Measurements from ENCODE around the gene DNAJC16. TPM values are rescaled to one million over a fixed set of nuclear protein-coding genes. Genes with fewer than 3 reads are reported as not detected.
"Not testable (repeated sequence)": the region's sequence is repeated elsewhere in the genome, so short reads cannot be mapped to it uniquely, and the experiment has no call there.

The DNAJC16 gene
- total and polyA plus RNA-seq, 4 donors: 3.3 to 14.2 (median 11.1) TPM

- H3K4me1 ChIP-seq (ENCODE audit: control insufficient read depth in 4 of 4, insufficient read depth in 4 of 4, low read length in 3 of 4): peaks cover 0 to 13% (median 6%) of the 10 kb centered on the region in 4 donors
- H3K27ac ChIP-seq (ENCODE audit: low read depth in 1 of 2, low read length in 2 of 2): no peak overlapping the region
- WGBS: 98% methylated on average over 3 of the region's 3 CpGs
- no peak overlapping the region for H3K9ac ChIP-seq (ENCODE audit: low read depth in 1 of 2, low read length in 2 of 2)
- no peak for TF ChIP-seq EGR1 (IDR thresholded peaks at IDR 0.05; ENCODE audit: low read depth in 2 of 2)
- TF ChIP-seq YY1 (IDR thresholded peaks at IDR 0.05): no peak
- TF ChIP-seq RXRA (IDR thresholded peaks at IDR 0.05): no peak
- TF ChIP-seq CTCF (IDR thresholded peaks at IDR 0.05; ENCODE audit: low read depth, low read length, missing input control): no peak
- no peak for TF ChIP-seq MAX (IDR thresholded peaks at IDR 0.05)
- no peak for TF ChIP-seq REST (IDR thresholded peaks at IDR 0.05)
- TF ChIP-seq FOXA2 (IDR thresholded peaks at IDR 0.05): no peak
- no peak for TF ChIP-seq GABPA (IDR thresholded peaks at IDR 0.05 in 1 of 2, conservative IDR thresholded peaks at IDR 0.05 in 1 of 2)
- TF ChIP-seq SP1 (IDR thresholded peaks at IDR 0.05): no peak
- TF ChIP-seq RAD21 (IDR thresholded peaks at IDR 0.05): no peak
- TF ChIP-seq, protein P1, sequence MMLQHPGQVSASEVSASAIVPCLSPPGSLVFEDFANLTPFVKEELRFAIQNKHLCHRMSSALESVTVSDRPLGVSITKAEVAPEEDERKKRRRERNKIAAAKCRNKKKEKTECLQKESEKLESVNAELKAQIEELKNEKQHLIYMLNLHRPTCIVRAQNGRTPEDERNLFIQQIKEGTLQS (IDR thresholded peaks at IDR 0.05): no peak
- no peak for TF ChIP-seq HNF4G (IDR thresholded peaks at IDR 0.05)
- TF ChIP-seq NR2F2 (IDR thresholded peaks at IDR 0.05): no peak
- no peak for TF ChIP-seq FOXA1 (IDR thresholded peaks at IDR 0.05)
- TF ChIP-seq HNF4A (conservative IDR thresholded peaks at IDR 0.05): no peak
- no peak for TF ChIP-seq ZBTB33 (IDR thresholded peaks at IDR 0.05)
- no peak for TF ChIP-seq JUND (IDR thresholded peaks at IDR 0.05)
- no peak for TF ChIP-seq TAF1 (conservative IDR thresholded peaks at IDR 0.05)
- H3K27me3 ChIP-seq (ENCODE audit: control insufficient read depth in 4 of 4, insufficient read depth in 4 of 4, low read length in 3 of 4): no peaks in the 10 kb centered on the region
- peaks cover 0 to 5% (median 4%) of the 10 kb centered on the region in 4 donors for H3K36me3 ChIP-seq (ENCODE audit: control insufficient read depth in 4 of 4, insufficient read depth in 3 of 4, low read depth in 1 of 4, low read length in 3 of 4)
- DNase-seq (ENCODE audit: low spot score): no peak
- H3K9me3 ChIP-seq (ENCODE audit: control insufficient read depth in 4 of 4, low read length in 3 of 4): no peaks in the 10 kb centered on the region
- no peak overlapping the region for H3K4me3 ChIP-seq (ENCODE audit: low read depth in 1 of 3, low read length in 3 of 3)
Observed at GRCh38 chr1:15519625-15520024, 7.0 kb upstream of the DNAJC16 start.

DNA sequence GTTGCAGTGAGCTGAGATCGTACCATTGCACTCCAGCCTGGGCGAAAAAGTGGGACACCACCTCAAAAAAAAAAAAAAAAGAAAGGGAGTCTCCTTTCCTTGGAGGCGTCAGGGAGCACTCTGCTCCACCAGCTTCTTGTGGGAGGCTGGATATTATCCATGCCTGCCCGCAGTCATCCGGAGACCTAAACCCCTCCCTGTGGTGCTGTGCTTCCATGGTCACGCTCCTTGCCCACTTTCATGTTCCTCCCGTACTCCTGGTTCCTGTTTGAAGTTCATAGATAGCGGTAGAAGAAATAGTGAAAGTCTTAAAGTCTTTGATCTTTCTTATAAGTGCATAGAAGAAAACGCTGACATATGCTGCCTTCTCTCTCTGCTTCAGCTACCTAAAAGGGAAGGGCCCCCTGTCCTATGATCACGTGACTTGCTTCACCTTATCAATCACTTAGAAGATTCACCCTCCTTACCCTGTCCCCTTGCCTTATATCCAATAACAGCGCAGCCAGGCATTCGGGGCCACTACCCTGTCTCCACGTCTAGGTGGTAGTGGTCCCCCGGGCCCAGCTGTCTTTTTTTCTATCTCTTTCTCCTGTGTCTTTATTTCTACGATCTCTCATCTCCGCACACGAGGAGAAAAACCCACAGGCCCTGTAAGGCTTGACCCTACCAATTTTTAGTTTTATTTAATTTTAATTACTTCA lies 5.3 kb upstream of the DNAJC16 start:
- not testable (repeated sequence) for H3K27ac ChIP-seq (ENCODE audit: low read depth in 1 of 2, low read length in 2 of 2); DNase-seq (ENCODE audit: low spot score); H3K9me3 ChIP-seq (ENCODE audit: control insufficient read depth in 4 of 4, low read length in 3 of 4); H3K27me3 ChIP-seq (ENCODE audit: control insufficient read depth in 4 of 4, insufficient read depth in 4 of 4, low read length in 3 of 4); H3K9ac ChIP-seq (ENCODE audit: low read depth in 1 of 2, low read length in 2 of 2); H3K4me3 ChIP-seq (ENCODE audit: low read depth in 1 of 3, low read length in 3 of 3); H3K36me3 ChIP-seq (ENCODE audit: control insufficient read depth in 4 of 4, insufficient read depth in 3 of 4, low read depth in 1 of 4, low read length in 3 of 4)
- WGBS: 93% methylated on average over 17 of the region's 17 CpGs
- peaks cover 3 to 26% (median 17%) of the 10 kb centered on the region in 4 donors for H3K4me1 ChIP-seq (ENCODE audit: control insufficient read depth in 4 of 4, insufficient read depth in 4 of 4, low read length in 3 of 4)
